GM18526 (cell line): ENCODE measurements around the gene GTF2IRD1.

Source experiments
- POLR2A ChIP-seq: IDR thresholded peaks from 3 replicates; pipeline ENCODE4 v1.6.1; 2011; ENCODE audit not compliant: insufficient read length; ENCODE audit errors: extremely low read depth

GTF2IRD1 gene

DNA sequence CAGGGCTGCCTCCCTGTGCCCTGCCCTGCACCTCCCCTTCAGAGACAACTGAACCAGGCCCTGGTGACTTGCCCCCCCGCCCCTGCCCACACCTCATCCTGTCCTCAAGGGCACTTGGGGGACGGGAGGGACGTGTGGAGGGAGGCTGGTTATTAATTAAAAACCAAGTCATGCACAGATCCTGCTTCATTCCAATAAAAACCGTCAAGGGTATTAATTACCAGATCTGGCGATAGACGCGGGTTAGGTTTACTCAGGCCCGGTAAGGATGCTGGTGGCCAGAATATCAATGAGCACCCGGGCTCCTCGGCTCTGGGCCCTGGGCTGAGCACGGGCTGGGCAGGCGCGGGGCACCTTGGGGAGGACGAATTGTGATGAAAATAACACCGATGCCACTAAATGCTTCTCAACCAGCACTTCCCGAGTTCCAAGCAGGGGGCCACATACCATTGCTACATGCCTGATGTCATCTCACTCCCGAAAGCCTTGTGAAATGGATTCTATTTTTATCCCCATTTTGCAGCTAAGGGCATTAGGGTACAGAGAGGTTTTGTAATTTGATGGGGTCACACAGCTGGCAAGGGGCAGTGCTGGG is 24.5 kb upstream of the GTF2IRD1 start:
- TF ChIP-seq POLR2A, result no peak

DNA sequence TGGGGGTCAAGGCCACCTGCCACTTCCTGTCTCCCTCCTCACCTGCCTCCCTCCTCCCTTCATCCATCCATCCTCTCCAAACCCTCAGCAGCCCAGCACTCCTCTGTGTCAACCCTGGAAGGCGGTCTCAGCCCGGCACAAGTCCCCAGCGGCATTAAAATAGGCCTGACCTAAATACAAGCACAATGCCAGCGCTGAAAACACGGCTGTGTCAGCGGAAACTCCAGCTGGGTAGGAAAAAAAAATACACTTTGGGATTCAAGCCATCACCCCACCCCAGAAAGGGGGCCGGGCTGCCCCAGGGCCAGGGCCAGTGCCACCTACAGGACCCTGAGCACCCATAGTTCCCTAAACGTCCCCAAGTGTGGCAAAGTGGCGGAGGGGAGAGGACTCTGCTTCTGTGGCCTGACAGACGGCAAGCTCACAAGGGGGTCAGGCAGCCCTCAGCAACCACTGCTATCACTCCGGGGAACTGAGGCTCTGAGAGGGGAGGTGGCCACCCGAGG is 22.7 kb upstream of the GTF2IRD1 start:
- TF ChIP-seq POLR2A, result no peak

DNA sequence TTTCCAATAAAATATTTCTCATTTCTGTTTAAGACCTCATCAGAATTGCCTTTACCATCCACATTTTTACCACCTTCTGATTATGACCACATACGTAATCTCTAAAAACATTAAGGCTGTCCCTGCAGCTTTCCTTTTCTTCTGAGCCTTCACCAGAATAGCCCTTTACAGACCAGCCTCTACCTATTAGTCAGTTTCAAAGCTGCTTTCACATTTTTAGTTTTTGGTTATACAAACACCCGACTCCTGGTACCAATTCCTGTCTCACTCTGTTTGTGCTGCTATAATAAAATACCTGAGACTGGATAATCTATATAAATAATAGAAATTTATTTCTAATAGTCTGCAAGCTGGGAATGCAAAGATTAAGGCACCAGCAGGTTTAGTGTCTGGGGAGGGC is 15.4 kb upstream of the GTF2IRD1 start:
- no peak for TF ChIP-seq POLR2A

DNA sequence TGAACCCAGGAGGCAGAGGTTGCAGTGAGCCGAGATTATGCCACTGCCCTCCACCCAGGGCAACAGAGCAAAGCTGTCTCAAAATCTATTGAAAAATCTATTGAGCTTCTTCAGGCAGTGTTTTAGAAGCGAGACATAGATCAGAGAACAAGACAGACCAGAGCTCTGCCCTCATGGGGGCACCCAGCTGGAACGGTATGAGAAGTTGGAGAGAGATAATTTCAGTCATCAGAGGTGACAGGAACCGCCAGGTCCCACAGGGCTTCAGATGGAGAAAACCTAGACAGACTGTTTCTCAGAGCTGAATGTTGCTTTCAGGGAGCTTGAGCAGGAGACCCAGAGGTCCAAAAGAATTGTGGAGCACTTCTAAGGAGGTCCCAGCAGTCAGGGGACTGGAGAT is 14.2 kb upstream of the GTF2IRD1 start:
- TF ChIP-seq POLR2A, result no peak

DNA sequence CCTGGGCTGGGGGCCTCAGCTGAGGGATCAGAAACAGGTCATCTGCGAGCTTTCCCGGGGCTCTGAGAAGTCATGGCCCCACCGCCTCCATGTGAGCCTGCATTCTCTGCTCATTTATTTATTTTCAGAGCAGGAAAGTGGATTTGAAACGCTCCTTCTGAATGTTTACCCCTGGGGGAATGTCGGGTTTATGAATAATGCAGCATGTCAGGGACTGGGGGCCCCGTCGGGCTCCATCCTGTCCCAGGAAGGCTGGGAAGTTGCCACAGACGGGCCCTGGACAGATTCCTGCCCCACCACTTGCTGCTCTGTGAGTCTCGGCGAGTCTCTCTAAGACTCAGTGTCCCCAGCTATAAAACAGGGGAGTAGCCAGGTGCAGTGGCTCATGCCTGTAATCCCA is 11.9 kb upstream of the GTF2IRD1 start:
- TF ChIP-seq POLR2A, result no peak

DNA sequence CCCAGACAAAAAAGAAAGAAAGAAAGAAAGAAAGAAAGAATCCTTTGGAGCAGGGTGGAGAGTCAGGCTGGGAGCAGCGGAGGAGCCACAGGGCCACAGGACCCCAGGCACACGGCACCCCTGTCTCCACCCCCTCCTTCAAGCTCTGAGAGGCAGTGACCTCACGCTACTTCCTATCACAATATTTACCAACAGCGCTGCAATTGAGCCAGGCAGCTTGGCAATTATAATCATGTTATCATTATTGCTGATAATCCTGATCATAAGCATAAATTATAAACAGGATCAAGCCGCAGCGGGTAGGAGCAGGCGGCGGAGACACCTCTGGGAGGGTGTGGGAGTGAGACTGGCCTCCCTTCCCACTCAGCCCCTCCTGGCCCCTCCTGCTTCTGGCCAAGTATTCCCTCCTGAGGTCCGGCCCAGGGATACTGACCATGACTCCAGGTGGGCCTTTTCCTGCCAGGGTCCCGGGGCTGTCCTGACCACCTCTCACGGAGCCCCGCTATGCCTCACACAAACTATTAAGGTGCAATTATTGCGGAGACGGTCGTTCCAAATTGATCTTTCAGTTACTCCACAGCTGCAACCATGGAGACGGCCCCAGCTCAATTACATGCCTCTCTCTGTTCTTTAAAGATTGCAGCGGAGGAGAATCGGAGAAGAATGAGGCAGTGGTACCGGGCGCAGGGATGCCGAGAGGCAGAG is 10.0 kb upstream of the GTF2IRD1 start:
- TF ChIP-seq POLR2A, result no peak

DNA sequence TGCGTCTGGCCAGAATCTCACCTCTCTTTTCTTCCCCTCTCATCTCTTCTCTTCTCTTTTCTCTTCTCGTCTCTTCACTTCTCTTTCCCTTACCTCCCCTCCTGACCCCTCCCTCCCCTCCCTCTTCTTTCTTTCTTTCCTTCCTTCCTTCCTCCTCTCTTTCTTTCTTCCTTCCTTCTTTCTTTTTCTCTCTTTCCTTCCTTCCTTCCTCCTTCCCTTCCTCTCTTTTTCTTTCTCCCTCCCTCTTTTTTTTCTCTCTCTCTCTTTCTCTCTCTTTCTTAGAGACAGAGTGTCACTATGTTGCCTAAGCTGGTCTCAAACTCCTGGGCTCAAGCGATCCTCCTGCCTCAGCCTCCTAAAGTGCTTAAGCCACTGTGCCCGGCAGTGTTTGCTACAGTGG is 4.6 kb upstream of the GTF2IRD1 start:
- TF ChIP-seq POLR2A, result no peak

DNA sequence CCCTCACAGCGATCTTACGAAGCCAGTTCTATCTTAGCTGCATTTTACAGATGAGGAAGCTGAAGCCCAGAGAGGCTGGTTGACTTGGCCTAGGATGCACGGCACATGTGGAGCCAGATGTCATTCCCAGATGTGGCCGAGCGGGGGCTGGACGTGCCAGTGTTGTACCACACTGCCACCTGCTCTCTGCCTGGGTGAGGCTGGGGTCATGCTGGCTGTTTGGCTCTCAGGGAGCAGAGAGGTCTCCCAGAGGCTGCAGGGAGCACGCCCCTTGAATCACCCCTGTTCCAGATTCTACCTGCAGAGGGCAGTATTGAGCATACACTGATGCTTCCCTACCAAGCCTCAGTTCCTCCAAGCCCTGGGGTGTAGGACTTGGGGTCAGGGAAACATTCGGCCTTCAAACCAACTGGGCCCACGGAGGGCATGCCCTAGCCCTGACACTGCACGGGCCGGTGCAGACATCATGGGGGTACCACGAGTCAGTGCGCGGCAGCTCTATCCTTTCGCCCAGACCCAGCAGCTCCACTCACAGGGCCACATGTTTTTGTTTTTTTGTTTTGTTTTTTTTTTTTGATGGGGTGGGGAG is 3.8 kb upstream of the GTF2IRD1 start:
- TF ChIP-seq POLR2A, result no peak

DNA sequence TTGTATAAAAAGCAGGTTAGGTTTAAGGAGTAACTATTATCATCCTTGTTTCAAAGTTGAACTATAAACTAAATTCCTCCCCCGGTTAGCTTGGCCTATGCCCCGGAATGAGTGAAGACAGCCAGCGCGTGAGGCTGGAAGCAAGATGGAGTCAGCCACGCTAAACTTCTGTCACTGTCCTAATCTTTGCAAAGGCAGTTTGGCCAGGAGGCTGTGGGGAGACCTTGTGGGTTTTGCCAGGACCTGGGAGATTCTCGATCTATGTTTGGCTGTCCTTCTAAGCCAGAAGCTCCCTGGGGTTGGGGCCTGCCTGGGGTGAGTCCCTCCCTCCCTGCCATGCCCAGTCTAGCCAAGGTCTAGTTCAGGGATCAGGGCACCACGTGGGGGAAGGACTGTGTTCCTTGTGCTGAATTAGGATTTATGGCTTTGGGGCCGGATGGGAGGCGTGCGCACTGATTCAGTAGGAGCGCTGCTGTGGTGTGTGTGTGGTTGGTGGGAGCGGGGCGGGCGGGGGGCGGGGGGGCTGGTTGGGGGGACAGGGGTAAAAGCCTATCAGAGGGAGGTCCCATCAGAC is 871 bp upstream of the GTF2IRD1 start:
- no peak for TF ChIP-seq POLR2A

DNA sequence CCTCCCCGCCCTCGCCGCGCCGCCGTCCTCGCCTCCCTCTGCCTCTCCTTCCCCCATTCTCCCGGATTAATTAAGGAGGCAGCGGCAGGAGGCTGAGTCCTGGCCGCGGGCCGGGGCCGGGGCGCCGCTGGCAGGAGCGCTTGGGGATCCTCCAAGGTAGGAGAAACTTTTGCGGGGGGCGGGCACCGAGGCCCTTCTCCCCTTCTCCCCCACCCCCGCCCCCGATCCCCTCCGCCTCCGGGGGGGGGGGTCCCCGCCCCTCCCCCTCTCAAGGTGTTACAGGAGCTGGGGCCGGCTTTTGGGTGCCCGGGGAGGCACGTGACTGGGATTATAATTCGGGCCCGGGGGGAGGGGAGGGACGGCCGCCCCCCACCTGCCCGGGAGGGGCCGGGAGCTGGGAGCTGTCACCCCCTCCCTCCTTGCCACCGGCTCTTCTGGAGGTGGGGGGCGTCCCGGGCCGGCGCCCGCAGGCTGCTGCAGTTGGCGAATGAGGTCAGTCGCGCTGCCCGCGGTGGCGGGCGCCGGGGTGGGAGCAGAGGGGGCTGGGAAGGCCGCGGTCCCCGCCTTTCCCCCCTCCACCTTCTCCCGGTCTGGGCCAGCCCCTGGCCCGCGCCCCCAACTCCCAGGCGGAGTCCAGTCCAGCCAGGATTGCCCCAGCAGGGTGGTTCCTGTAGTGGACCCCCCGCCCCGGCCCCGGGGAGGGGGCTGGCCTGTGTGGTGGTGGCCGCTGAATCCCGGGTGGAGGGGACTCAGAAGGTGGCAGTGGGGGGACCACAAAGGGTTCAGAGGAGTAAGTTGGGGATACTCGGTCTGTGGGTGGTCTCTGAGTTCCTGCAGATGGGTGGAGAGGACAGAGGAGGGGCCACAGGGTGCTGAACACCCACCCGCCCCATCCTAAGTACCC is 567 bp downstream of the GTF2IRD1 start:
- TF ChIP-seq POLR2A, result no peak

DNA sequence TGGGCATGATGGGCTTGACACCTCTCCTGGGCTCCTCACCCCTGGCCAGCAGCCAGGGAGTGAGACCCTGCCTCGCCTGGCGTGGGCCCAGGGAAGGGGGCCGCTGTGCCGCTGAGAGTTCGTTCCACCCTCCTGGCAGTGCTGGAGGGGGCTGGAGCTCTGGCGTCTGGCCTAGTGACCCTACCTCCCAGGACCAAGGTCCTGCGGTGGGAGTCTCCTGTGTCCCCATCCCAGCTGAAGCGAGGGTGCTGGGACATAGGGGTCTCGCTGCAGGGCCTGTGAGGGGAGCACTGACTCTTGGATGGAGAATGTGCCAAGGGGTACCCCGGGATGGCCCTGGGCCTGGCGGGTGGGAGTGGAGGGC is 1.2 kb downstream of the GTF2IRD1 start:
- TF ChIP-seq POLR2A, result no peak

DNA sequence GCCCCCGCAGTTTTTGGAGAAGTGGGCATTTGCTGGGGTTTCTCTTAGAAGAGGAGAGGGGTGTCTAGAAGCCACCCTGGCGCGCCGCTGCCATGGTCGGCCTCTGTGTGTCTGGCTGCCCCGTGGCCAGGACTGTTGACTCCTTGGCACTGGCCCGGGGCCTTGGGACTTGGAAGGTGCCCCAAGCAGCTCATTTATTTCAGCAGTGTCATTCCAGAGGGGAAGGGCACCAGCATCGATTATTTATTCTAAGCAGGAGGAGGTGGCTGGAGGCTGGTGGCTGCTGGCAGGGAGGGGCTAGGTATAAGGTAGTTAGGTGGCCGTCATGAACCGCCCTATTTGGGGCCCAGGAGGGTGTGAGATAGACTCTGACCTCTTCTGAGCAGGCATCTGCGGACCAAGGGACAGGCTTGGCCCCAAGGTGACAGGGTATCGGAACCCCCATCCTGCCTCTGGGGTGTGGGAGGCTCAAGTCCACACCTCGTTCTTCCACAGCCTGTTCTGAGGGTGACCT is 1.6 kb downstream of the GTF2IRD1 start:
- TF ChIP-seq POLR2A, result no peak

DNA sequence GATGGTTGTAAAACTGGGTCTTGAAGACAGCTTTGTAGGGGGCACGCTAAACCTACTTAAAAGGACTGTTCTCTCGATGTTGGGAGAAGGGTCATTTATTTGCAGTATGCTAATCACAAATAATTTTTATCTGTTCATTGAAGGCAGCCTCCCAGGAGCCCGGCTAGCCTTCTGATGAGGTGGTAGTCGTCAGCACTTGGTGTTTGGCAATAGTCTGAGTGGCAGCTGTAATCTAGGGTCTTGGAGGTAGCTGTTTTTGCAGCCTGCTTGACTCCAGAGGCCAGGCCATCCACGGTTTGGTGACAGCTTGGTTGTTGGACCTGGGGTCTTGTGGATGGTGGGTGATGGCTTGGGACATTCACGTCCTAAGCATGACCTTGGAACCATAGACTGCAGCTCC is 2.2 kb downstream of the GTF2IRD1 start:
- TF ChIP-seq POLR2A, result no peak

DNA sequence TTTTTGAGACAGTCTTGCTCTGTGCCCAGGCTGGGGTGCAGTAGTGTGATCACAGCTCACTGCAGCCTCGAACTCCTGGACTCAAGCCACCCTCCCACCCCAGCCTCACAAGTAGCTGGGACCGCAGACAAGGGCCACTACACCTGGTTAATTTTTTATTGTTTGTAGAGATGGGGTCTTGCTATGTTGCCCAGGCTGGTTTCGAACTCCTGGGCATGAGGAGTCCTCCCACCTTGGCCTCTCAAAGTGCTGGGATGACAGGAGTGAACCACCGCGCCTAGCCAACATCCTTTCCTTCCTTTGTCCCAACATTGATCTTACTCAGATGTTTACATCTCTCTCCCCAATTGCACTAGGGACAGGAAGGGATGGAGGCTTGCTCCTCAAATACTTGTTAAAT is 3.3 kb downstream of the GTF2IRD1 start:
- TF ChIP-seq POLR2A, result no peak
